Measurements from ENCODE around the gene NAP1L4.

The NAP1L4 gene

GRCh38 chr11:2913776-2914175, 78.4 kb downstream of the NAP1L4 start:
- H3K4me1 ChIP-seq (ENCODE audit: insufficient read depth, insufficient read length) = peaks cover 27% of the 10 kb centered on the region
- no peak for TF ChIP-seq SUZ12 (IDR thresholded peaks at IDR 0.05; ENCODE audit: extremely low read depth, insufficient read depth, insufficient read length)
- TF ChIP-seq ZNF274 (IDR thresholded peaks at IDR 0.05; ENCODE audit: low read depth, low read length) = no peak
- no peak for TF ChIP-seq YY1 (IDR thresholded peaks at IDR 0.05; ENCODE audit: insufficient read depth, insufficient read length)
- peak overlapping the region; percentile 66 for H3K9ac ChIP-seq (ENCODE audit: insufficient read length, low read depth)
- no peak for DNase-seq (ENCODE audit: low read depth, low spot score)
- H3K4me3 ChIP-seq (ENCODE audit: insufficient read length, low read depth) = no peak overlapping the region
- H3K9me3 ChIP-seq (ENCODE audit: insufficient read depth, low read length) = no peaks in the 10 kb centered on the region
- no peaks in the 10 kb centered on the region for H3K27me3 ChIP-seq (ENCODE audit: insufficient read depth, insufficient read length)
- H3K36me3 ChIP-seq (ENCODE audit: insufficient read depth, insufficient read length, low read length) = no peaks in the 10 kb centered on the region

GRCh38 chr11:2913019-2913431, 79.1 kb downstream of the NAP1L4 start:
- Histone ChIP-seq H3K27me3 (ENCODE audit: insufficient read depth, insufficient read length) (no peaks in the 10 kb centered on the region), H3K9ac (ENCODE audit: insufficient read length, low read depth) (peak overlapping the region; percentile 66), H3K36me3 (ENCODE audit: insufficient read depth, insufficient read length, low read length) (no peaks in the 10 kb centered on the region), H3K4me3 (ENCODE audit: insufficient read length, low read depth) (no peak overlapping the region), H3K9me3 (ENCODE audit: insufficient read depth, low read length) (no peaks in the 10 kb centered on the region), H3K4me1 (ENCODE audit: insufficient read depth, insufficient read length) (peaks cover 27% of the 10 kb centered on the region)
- no peak for DNase-seq (ENCODE audit: low read depth, low spot score)
- TF ChIP-seq SUZ12 (IDR thresholded peaks at IDR 0.05; ENCODE audit: extremely low read depth, insufficient read depth, insufficient read length) = no peak
- no peak for TF ChIP-seq ZNF274 (IDR thresholded peaks at IDR 0.05; ENCODE audit: low read depth, low read length)
- TF ChIP-seq YY1 (IDR thresholded peaks at IDR 0.05; ENCODE audit: insufficient read depth, insufficient read length) = no peak

GRCh38 chr11:2912498-2912897, 79.6 kb downstream of the NAP1L4 start:
- TF ChIP-seq ZNF274 (IDR thresholded peaks at IDR 0.05; ENCODE audit: low read depth, low read length) (no peak), YY1 (IDR thresholded peaks at IDR 0.05; ENCODE audit: insufficient read depth, insufficient read length) (no peak), SUZ12 (IDR thresholded peaks at IDR 0.05; ENCODE audit: extremely low read depth, insufficient read depth, insufficient read length) (no peak)
- Histone ChIP-seq H3K9me3 (ENCODE audit: insufficient read depth, low read length) (0 out of 2 replicates have a peak, but pooled peaks cover 1% of the 10 kb centered on the region), H3K9ac (ENCODE audit: insufficient read length, low read depth) (peak overlapping the region; percentile 66), H3K4me1 (ENCODE audit: insufficient read depth, insufficient read length) (peaks cover 27% of the 10 kb centered on the region), H3K27me3 (ENCODE audit: insufficient read depth, insufficient read length) (no peaks in the 10 kb centered on the region), H3K36me3 (ENCODE audit: insufficient read depth, insufficient read length, low read length) (no peaks in the 10 kb centered on the region), H3K4me3 (ENCODE audit: insufficient read length, low read depth) (no peak overlapping the region)
- no peak for DNase-seq (ENCODE audit: low read depth, low spot score)

DNA sequence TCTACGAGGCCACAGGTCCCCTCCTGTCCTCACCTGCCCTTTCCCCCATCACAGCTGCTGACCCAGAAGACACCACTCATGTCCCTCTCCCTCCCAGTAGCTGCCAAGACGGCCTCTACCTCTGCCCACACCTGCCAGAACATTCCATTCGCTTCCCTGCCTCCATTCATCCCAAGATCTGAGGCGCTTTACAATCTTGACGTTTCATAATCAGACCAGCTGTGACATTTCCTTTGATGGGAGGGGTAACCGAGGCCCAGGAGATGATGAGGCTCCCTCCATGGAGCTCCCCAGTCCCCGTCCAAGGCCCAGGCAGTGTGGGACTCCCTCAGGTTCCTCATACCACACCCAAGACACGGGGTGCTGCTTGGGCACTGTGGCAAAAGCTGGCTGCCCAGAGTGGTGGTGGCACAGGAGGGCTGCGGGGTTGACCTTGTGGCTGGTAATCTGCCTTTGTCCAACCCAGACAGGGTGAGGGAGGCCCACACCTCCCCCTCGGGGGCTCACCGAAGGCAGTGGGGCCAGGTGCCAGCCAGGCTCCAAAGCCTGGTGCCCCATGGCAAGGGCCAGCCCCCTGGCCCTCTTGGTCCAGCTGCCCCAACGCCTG, 80.2 kb downstream of the NAP1L4 start:
- no peaks in the 10 kb centered on the region for H3K36me3 ChIP-seq (ENCODE audit: insufficient read depth, insufficient read length, low read length)
- peaks cover 27% of the 10 kb centered on the region for H3K4me1 ChIP-seq (ENCODE audit: insufficient read depth, insufficient read length)
- no peak overlapping the region for H3K4me3 ChIP-seq (ENCODE audit: insufficient read length, low read depth)
- TF ChIP-seq SUZ12 (IDR thresholded peaks at IDR 0.05; ENCODE audit: extremely low read depth, insufficient read depth, insufficient read length) (no peak), YY1 (IDR thresholded peaks at IDR 0.05; ENCODE audit: insufficient read depth, insufficient read length) (no peak), ZNF274 (IDR thresholded peaks at IDR 0.05; ENCODE audit: low read depth, low read length) (no peak)
- H3K9ac ChIP-seq (ENCODE audit: insufficient read length, low read depth) = peak overlapping the region; percentile 57
- no peaks in the 10 kb centered on the region for H3K27me3 ChIP-seq (ENCODE audit: insufficient read depth, insufficient read length)
- no peak for DNase-seq (ENCODE audit: low read depth, low spot score)
- H3K9me3 ChIP-seq (ENCODE audit: insufficient read depth, low read length) = 0 out of 2 replicates have a peak, but pooled peaks cover 6% of the 10 kb centered on the region

DNA sequence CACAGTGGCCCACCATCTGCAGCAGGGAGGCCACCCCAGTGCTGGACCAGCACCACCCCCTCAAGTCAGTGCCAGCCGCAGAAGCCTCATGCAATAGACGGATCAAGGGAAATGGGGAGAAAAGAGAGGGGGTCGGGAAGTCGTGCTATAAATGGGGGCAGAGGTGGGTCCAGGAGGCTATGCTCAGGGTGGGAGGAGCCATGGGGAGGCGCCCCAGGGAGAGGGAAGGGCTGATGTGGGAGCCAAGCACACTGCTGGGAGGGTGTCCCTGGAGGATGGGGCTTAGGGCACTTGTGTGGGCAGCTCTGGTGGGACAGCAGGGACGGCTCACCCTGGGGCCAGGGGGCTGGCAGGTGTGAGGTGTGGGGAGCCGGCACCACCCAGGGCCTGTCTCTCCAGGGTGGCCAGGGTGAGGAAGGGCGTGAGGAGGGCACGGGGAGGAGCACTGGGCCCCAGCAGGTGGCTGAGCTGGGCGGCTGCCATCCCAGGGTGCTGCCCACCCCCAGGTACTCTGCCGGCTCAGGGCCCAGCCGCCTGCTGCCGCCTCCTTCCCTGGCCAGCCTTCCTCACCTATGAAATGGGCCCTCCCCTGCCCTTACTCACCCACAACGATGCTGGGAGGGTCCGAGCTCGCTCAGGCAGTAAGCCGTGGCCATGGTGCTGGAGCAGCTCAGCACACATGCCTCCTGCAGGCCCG, 80.9 kb downstream of the NAP1L4 start:
- Histone ChIP-seq H3K27me3 (ENCODE audit: insufficient read depth, insufficient read length) (no peaks in the 10 kb centered on the region), H3K4me3 (ENCODE audit: insufficient read length, low read depth) (no peak overlapping the region), H3K4me1 (ENCODE audit: insufficient read depth, insufficient read length) (peaks cover 27% of the 10 kb centered on the region), H3K36me3 (ENCODE audit: insufficient read depth, insufficient read length, low read length) (no peaks in the 10 kb centered on the region), H3K9me3 (ENCODE audit: insufficient read depth, low read length) (0 out of 2 replicates have a peak, but pooled peaks cover 6% of the 10 kb centered on the region), H3K9ac (ENCODE audit: insufficient read length, low read depth) (no peak overlapping the region)
- TF ChIP-seq SUZ12 (IDR thresholded peaks at IDR 0.05; ENCODE audit: extremely low read depth, insufficient read depth, insufficient read length) (no peak), YY1 (IDR thresholded peaks at IDR 0.05; ENCODE audit: insufficient read depth, insufficient read length) (no peak), ZNF274 (IDR thresholded peaks at IDR 0.05; ENCODE audit: low read depth, low read length) (no peak)
- DNase-seq (ENCODE audit: low read depth, low spot score) = no peak

- Histone ChIP-seq H3K4me1 (ENCODE audit: insufficient read depth, insufficient read length) (peaks cover 27% of the 10 kb centered on the region), H3K4me3 (ENCODE audit: insufficient read length, low read depth) (no peak overlapping the region), H3K9me3 (ENCODE audit: insufficient read depth, low read length) (0 out of 2 replicates have a peak, but pooled peaks cover 6% of the 10 kb centered on the region), H3K27me3 (ENCODE audit: insufficient read depth, insufficient read length) (no peaks in the 10 kb centered on the region), H3K36me3 (ENCODE audit: insufficient read depth, insufficient read length, low read length) (no peaks in the 10 kb centered on the region), H3K9ac (ENCODE audit: insufficient read length, low read depth) (no peak overlapping the region)
- DNase-seq (ENCODE audit: low read depth, low spot score) = no peak
- no peak for TF ChIP-seq ZNF274 (IDR thresholded peaks at IDR 0.05; ENCODE audit: low read depth, low read length)
- TF ChIP-seq YY1 (IDR thresholded peaks at IDR 0.05; ENCODE audit: insufficient read depth, insufficient read length) = no peak
- no peak for TF ChIP-seq SUZ12 (IDR thresholded peaks at IDR 0.05; ENCODE audit: extremely low read depth, insufficient read depth, insufficient read length)
These were observed 81.7 kb downstream of the NAP1L4 start for GRCh38 chr11:2910401-2910955.
